DMS153 (cell line): ENCODE data around the gene SMPD4.
"Not testable (repeated sequence)": the region's sequence is repeated elsewhere in the genome, so short reads cannot be mapped to it uniquely, and the experiment has no call there.

Source experiments
- DNase-seq: peaks from one replicate; lab custom pipeline; 2025; lab: John Stamatoyannopoulos, UW

Gene SMPD4

DNA sequence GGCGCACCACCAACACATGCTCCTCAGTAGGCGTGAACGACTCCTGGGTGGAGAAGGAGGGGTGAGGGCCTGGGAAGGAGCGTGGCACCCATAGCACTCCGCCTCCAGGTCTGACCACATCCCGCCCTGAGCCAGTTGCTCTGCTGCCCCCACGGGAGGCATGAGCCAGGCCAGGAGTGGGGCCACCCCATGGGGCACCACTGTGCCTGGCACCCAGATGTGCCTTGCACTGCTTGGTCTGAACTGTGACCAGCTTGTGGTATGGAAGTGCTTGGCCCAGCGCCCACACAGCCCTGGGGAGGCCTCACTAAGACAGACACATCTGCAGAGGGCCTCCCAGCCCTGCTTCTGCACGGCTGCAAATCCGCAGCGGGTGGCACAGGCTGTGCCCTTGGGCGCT is 24.0 kb downstream of the SMPD4 start:
- not testable (repeated sequence) for DNase-seq

DNA sequence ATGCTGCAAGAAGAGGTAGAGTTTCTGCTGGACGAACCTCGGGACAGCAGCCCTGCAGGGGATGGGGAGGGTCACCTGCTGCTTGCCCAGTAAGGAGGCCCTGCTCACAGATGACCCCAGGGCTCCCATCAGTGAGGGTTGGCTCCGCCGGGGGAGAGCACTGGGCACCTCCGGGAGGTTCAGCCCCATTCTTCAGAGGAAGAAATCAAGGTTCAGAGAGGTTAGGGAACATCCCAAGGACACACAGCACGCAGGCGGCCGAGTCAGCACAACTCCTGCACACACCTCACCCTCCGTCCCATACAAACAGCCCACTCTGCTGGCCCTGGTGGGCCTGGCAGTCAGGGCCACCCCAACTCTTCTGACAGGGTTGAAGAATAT is 24.8 kb downstream of the SMPD4 start:
- no peak for DNase-seq

GRCh38 chr2:130155956-130156623 is 25.3 kb downstream of the SMPD4 start:
- DNase-seq, result peak; percentile 65

DNA sequence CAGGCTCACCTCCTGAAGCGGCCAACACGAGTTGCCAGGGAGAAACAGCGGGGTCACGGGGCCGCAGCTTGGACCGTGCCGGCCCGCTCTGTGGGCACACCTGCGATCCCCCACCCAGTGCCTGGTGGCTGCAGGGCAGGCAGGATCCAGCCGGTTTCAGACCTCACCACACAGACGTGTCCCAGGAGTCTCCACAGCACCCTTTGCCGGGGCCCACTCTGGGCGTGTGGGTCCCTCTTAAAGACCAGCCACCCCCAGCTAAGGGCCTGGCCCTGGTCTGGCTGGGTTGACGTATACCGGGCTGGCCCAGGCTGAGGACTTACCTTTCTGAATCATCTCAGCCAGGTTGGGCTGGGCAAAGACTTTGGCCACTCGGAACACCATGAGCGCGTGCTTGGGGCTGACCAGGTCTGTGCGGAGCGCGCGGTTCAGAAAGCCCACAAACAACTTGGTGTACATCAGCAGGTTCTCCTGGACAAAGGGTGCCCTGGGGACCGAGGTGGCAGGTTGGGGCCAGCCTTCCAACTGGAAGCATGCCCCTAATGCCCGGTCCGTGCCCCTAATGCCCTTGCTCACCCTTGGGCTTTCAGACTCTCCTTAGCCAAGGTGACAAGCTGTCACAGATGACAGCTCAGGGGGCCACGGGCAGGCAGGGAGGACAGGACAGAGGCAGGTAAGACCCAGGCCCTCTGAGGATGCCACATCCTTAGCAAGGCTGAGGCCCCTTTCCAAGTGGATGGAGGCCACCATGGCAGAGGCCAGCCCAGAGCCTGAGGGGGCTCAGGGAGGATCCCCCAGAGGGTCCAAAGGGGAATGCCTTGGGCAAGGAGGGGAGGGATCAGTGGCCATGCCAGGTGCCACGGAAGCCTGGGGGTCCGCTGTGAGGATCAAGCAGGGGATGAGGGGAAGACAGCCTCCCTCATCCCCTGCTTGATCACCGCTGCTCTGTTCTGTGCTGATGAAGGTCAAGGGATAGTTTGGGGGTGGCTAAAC is 26.3 kb downstream of the SMPD4 start:
- DNase-seq, result no peak

DNA sequence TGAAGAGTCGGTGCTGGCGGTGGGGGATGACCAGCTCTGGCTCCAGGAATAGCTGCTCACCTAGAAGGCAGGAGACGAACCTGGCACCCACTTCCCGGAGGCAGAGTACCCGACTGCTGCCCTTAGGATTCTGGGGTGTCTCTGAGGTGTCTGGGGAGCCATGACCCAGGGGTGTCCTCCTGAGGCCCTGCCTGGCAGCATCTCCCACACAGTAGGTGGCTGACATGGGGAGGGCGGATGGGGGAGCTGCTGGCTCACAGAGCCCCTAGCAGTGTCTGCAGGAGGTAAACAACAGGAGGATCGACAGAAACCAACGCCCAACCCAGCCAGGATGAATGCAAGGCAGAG is 27.0 kb downstream of the SMPD4 start:
- not testable (repeated sequence) for DNase-seq

DNA sequence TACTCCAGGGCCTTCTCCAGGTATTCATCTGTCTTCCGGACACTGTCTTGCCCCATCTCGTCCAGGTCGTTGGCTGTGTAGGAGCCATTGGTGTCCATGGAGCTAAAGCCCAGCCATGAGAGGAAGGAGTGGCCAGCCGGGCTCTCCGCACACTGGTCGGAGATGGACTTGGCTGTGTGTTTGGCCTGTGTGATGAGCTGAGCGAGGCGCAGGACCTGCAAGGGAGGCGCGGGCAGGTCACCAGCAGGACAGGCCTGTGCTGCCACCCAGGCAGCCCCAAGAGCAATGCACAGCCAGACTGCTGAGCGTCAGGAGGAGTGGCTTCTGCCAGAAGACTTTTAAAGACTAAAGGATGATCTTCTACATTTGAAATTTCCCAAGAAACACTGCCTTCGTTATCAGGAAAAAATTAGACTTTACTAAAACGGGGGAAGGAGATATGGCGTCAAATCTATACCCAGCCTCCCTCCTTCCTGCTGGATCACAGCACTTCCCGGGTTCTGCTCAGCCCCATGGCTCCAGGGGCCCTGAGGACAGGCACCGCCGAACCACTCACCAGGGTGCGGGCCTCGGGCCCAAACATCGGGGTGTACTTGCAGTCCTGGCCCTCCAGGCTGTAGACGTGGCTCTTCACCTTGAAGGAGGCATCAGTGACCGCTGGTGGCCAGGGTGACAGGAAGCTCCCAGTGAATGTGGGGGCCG is 27.5 kb downstream of the SMPD4 start:
- DNase-seq, result not testable (repeated sequence)

GRCh38 chr2:130152816-130153595 is 28.4 kb downstream of the SMPD4 start:
- no peak for DNase-seq

- DNase-seq, result not testable (repeated sequence)
Observed at GRCh38 chr2:130152136-130152815, 29.1 kb downstream of the SMPD4 start.

DNA sequence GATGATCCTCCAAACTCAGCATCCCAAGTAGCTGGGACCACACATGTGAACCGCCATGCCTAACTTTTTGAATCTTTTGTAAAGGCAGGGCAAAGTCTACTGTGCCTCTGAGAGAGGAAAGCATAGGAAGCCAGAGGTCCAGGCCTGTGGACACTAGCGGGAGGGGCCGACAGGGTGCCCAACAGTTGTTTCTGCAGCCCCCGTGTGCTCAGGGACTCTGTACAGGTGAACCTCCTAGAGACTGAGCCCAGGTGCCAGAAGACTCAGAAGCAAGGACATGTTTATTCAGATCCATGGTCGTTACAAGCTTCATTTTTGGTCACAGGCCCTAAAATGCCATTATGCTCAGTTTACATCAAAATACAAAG is 30.3 kb downstream of the SMPD4 start:
- DNase-seq, result not testable (repeated sequence)

DNA sequence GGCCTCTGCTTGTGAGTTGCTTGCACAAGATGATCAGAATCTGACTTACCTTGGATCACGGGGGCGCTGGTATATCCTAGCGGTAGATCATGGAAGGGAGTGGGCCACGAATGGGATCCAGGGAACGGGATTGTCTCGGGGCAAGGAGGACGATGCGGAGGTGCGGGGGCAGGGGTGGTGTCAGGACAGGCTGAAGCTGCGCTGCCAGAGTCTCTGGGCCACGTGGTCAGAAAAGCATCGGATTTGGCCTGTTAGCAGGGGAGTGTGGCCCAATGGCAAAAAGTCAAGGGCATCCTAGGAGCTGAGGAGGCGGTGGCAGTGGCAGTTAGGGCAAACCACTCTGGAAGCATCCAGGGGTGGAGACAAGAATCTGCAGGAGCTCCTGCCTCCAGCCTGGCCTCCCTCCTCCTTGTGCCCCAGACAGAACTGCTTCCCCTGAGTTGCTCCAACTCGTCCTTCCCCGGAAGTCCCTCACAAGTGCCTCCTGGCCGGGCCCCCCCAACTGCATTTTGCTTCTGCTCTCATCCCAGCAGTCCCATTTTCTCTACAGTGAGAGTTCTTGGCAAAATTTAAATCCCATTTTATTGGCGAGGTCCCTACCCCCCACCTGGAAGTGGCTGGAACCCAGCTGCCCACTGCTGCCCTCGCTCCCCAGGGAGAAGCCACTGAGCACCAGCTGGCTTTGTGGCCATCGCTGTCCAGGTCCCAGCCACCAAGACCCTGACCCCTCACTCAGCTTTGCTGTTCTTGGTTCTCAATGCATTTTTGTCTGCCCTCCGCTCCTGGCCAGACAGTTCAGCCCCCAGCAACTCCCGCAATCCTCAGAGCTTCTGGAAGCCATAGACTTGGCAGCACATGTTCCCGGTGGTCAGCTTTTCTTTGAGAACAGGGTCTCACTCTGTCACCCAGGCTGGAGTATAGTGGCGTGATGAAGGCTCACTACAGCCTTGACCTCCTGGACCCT is 30.9 kb downstream of the SMPD4 start:
- DNase-seq, result no peak

DNA sequence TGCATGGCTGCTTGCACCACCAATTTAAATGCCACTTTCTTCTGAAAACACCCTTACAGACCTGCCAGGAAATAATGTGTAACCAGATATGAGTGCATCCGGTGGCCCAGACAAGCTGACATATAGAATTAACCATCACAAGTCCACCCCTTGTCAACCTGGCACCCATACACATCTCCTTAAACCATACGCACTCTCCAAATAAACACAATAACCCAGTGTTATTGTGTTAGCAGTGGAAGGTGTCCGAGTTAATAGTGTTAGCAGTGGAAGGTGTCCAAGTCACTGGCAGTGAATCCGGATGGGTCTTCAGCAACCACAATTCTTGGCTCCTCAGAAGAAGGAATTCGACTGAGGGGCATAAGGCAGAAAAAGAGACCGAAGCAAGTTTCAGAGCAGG is 32.9 kb downstream of the SMPD4 start:
- DNase-seq, result peak; percentile 64

DNA sequence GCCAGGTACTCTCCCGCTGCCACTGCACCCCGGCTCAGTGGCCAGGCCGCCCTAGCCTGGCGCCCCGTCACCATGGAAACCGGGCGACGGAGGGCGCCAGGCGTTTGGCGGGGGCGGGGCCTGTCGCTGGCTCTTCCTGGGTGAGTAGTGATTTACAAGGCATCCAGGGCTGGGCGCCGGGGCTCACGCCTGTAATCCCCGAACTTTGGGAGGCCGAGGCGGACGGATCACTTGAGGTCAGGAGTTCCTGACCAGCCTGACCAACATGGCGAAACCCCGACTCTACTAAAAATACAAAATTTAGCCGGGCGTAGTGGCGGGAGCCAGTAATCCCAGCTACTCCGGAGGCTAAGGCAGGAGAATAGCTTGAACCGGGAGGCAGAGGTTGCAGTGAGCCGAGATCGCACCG is 36.4 kb downstream of the SMPD4 start, which contains the start of gene CCDC74B:
Gene CCDC74B (minus strand): TSS at position 107 of the 409 bp plus-strand sequence. CDS start 116 bp downstream, outside the sequence.
- DNase-seq, result peak; percentile 65

DNA sequence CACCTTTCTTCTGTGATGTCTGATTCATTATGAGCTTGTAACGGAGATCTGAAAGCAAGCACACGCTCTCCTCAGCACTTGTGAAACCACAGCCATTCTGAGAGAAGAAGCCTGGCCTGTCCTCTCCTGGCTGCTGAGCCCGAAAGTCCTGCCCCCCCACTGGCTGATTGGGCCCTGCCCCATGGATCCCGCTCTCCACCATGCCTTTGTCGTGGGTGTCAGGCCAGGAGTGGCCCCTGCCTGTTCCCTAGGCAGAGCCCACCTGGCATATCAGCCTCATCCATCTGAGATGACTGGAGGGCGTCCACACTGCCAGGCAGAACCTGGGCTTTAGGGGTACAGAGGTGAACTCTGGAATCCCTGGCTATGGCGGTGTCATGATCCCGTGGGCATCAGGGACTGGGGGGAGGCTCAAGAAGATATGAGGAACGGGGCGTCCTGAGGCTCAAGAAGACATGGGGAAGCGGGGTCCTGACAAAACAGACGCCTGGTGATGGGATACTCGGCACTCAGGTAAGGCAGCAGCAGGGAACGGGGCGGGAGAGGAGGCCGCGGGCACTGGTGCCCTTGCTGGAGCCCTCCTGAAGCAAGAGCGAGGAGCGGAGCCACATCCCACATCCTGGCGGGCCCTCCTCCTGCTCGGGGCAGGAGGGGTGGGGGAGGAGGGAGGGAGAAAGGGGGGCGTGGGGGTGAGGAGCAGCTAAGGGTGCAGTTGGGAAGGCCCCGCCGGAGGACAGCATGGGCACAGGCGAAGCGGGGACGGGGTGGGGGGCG is 37.9 kb downstream of the SMPD4 start:
- DNase-seq, result not testable (repeated sequence)

DNA sequence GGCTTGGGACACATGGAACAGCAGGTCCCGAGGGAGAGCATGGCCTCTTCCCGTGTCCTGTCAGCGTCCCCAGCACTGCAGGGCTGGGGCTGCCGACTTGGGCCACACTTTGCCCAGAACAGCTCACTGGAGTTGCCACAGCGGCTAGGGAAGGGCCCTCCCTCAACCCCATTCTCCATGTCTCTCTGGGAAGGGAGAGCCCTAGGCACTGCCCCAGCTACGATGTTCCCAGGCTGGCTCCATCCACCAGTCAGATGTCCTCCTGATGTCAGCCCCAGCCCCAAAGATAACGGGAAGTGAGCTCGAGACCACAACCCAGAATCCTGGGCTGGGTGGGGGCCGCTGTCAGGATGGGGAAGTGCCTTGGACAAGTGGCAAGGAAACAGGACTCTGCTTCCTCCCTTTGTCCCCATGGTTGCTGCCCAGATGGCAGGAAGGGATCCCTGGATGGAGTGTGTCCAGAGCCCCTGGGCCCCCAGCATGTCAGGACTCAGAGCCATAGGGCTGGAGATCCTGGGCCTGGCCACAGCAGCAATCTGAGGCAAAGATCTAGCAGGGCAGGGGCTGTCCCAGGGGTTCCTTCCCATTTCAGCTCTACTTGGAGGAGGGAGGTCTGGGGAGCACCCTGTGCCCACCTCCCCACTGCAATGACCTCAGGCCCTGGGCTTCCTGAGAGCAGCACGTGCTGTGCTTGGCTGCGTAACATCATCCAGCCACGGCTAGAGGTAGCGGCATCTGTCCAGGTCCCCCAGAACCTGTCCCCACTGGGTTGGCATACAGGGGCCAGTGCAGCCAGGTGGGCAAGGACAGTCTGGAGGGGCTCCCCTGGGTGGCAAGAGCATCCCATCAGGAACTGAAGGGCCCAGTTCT is 38.8 kb downstream of the SMPD4 start:
- not testable (repeated sequence) for DNase-seq

GRCh38 chr2:130141645-130142370 is 39.6 kb downstream of the SMPD4 start:
- not testable (repeated sequence) for DNase-seq

GRCh38 chr2:130141002-130141401 is 40.4 kb downstream of the SMPD4 start:
- DNase-seq, result not testable (repeated sequence)

GRCh38 chr2:130140516-130140915 is 40.9 kb downstream of the SMPD4 start:
- not testable (repeated sequence) for DNase-seq
